NK-92 (cell line): Measurements from ENCODE around the gene DDAH2.

Experiments
- DNase-seq: peaks from one replicate; lab custom pipeline; 2025; ENCODE audit not compliant: unreplicated experiment; lab: John Stamatoyannopoulos, UW

Gene DDAH2

GRCh38 chr6:31691564-31692108, 37.5 kb downstream of the DDAH2 start:
- DNase-seq, result no peak

DNA sequence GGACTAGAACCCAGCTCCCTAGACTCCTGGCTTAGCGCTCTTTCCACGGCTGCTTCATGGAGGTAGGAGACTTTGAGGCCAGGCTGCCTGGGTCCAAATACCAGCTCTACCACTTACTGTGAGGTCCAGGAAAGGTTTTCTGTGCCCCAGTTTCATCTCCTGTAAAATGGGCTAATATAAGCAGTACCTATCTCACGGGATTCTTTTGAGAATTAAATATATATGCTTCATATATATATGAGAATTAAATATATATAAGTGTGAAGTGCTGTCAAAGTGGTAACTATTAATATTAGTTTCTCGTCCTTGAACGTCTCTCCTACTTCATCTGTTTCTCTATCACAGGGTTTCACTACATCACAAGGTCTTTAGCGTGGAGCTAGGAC, 38.0 kb downstream of the DDAH2 start:
- DNase-seq, result no peak

GRCh38 chr6:31690231-31691077, 38.6 kb downstream of the DDAH2 start:
- no peak for DNase-seq

DNA sequence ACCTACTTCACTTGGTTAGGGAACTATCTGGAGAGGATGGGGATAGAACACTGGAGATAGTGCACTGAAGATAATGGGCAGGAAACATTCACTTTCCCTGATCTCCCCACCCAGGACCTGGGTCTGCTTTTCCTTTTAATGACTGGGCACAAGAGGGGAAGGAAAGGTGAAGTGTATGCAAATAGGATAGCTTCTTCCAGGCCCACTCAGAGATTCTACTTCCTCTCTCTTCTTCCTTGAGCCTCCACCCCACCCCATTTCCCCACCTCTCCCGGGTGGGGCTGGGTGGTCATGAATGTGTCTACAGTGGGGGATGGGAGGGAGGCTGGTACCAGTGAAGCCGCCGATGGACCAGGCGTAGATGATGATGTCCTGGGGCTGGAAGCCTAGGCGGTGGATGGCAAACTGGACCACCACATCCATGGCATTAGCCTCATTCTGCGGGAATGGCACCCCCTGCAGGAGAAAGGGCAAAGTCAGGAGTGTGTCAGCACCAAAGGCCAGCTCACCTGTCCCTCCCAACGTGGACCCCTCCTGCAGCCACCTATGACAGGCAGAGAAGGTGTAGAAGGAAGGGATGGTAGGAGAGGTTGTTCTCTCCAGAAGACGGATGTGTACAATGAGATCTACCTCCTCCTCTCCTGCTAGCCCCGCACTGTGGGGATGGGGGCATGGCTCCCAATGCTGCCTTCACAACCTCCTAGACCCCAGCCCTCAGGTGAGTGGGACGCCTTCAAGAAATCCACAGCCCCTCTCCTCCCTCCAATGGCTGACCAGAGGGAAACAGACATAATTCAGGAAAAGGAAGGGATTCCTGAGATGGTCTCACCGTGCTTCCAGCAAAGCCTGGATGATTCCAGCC, 39.6 kb downstream of the DDAH2 start:
- no peak for DNase-seq

DNA sequence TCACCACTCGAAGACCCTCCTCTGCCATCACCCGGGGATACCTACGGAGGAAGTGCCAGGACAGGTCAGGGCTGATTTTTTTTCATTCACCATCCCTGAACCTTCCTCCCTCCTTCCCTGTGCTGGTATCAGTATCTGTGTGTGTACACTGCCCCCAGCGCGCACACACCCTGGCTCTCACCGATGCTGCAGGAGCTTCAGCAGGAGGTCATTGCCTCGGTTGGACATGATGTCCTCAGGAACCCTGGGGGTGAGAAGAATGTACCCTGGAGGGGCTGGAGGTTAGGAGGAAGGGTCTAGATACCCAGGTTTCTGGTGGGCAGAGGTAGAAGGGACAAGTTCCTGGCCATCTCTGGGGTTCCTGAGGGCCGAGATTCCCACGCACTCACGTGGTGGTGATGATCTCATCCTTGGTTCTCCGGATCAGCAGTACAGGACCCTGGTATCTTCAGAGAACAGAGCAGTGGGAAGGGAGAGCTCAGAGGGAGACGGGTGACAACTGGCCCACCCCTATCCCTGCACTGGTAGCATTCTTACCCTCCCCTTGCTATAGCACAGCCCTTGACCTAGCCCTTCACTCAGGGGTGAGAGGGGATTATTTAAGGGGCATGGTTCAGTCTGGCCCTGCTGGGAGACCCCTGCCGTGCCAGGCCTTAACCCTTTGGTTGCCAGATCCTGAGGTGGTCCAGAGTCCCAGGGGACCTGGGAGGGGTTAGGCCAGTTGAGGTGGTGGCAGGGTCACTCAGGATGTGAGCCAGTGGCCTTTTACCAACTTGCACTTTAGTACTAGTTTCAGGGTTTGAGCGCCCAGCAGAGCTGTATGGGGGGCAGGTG, 41.0 kb downstream of the DDAH2 start:
- DNase-seq, result no peak

- no peak for DNase-seq
Measured at GRCh38 chr6:31687321-31687720, 41.8 kb downstream of the DDAH2 start.

- no peak for DNase-seq
Measured at GRCh38 chr6:31686483-31686882, 42.6 kb downstream of the DDAH2 start.

DNA sequence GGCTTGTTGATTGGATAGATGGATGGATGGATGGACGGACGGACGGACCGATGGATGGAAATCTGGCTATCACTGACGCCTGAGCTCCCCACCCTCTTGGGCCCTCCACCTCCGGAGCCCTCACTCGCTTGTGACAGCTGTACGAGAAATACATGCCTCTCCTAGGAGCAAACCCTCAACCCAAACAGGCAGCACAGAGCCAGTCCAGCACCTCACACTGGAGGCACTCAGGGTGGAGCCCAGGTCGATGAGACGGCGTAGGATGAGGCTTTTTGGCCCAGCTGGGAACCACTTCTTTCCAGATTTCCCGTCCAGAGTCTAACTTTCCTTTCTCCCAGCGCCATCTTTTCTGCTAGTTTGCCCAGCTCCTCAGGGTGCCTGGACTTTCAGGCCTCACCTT, 45.5 kb downstream of the DDAH2 start:
- DNase-seq, result no peak

GRCh38 chr6:31681135-31681671, 47.9 kb downstream of the DDAH2 start:
- no peak for DNase-seq

- no peak for DNase-seq
Measured at GRCh38 chr6:31680226-31681134, 48.6 kb downstream of the DDAH2 start, which contains the start of gene LY6G5C. TSS of gene LY6G5C (minus strand) at chr6:31681067. CDS start at chr6:31680373, 694 bp downstream.

GRCh38 chr6:31677955-31678354, 51.1 kb downstream of the DDAH2 start:
- no peak for DNase-seq
